ENCODE measurements around the gene CTNNA3.

Gene CTNNA3

DNA sequence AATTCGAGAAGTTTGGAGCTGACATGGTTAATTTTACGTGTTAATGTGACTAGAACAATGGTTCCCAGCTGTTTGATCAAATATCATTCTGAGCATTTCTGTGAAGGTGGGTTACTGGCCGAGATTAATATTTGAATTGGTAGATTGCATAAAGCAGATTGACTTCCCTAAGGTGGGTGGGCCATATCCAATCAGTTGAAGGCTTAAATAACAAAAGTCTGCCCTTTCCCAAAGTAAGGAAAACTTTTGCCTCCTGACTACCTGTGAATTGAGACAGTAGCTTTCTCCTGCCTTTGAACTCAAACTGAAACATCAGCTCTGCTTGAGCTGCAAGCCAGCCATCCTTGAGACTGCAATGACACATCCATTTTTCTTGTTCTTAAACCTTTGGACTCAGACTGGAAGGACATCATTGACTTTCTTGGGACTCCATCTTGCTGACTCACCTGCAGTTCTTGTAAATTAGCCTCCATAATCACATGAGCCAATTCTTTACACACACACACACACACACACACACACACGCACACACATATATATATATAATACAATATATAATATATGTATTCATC lies 833.2 kb downstream of the CTNNA3 start:
- DNase-seq (ENCODE audit: low read depth) = no peak

DNA sequence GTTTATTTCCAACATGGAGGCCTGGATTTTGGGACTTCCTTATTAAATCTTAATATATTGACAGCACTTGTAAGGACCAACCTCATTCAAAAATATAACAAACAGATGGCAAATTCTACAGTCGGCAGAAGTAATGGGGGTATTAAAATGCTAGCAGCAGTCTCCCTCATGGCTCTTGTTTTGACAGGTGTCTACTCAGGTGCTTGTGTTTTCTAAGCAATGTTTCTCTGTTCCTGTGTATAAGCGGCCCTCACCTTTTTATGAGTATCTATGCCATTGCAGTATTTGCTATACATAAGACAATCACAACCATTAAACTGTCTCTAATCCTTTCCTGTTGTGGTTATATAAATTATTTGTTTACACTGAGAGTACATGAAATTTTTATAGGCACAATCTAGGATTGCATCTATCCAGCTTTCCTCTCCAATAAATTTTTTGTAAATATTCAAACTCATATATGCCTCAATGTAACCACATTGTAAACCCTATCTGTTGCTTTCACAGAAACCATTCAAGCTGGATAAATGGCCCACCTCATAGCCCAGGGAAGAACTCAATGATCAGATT lies 835.5 kb downstream of the CTNNA3 start:
- DNase-seq (ENCODE audit: low read depth) = no peak

DNA sequence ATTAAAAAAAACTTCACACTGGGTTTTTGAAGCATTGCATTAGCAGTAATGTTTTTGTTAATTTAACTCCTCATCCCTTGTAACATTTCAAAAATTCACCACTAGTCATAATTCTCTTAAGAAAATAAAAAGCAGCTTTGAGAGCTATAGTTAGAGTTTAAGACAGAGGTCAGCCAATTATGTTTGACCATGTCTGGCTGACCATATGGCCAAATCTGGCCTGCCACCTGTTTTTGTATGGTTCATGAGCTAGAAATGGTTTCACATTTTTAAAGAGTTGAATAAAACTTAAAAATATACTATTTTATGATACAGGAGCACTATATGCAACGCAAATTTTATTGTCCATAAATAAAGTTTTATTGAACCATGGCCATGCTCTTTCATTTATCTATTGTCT lies 843.2 kb downstream of the CTNNA3 start:
- no peak for DNase-seq (ENCODE audit: low read depth)

GRCh38 chr10:66848856-66849255 lies 847.1 kb downstream of the CTNNA3 start:
- DNase-seq (ENCODE audit: low read depth) = no peak

DNA sequence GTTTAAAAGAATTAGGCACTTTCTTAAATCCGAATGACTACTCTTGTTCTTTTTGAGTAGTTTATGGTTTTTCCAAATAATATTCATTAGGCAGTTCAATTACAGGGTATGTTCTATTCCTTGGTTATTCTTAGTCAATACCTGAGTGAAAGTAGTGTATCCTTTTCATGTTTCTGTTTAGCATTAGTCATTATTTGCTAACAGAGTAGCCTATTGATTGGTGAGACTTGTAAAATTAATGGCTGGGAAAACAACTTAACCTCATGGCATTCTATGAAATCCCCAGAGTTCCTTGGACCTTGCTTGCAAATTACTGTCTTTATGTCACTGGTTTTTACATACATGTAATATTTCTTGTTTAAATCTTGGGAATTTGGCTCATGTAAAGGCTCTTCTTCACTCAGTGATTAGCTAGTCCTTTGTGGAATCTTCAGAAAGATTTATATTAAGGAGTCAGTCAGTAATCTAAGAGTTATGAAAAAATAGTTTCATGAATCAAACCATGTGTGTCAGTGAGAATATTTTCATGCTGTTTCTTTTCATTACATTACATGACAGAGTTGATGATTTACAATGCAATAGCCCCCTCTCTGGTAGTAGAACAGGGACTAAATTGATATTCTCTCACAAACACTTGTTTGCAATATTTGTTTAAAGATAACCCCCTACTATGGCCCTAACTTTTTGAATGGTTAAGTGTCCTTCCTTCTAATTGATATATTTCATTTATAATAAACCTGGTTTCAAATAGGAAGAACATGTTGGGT lies 851.6 kb downstream of the CTNNA3 start:
- DNase-seq (ENCODE audit: low read depth) = peak; percentile 27

GRCh38 chr10:66843396-66843795 lies 852.6 kb downstream of the CTNNA3 start:
- DNase-seq (ENCODE audit: low read depth) = no peak

GRCh38 chr10:66842867-66843266 lies 853.1 kb downstream of the CTNNA3 start:
- DNase-seq (ENCODE audit: low read depth) = no peak

GRCh38 chr10:66842371-66842770 lies 853.6 kb downstream of the CTNNA3 start:
- DNase-seq (ENCODE audit: low read depth) = no peak

GRCh38 chr10:66838656-66839055 lies 857.3 kb downstream of the CTNNA3 start:
- DNase-seq (ENCODE audit: low read depth) = peak; percentile 35

DNA sequence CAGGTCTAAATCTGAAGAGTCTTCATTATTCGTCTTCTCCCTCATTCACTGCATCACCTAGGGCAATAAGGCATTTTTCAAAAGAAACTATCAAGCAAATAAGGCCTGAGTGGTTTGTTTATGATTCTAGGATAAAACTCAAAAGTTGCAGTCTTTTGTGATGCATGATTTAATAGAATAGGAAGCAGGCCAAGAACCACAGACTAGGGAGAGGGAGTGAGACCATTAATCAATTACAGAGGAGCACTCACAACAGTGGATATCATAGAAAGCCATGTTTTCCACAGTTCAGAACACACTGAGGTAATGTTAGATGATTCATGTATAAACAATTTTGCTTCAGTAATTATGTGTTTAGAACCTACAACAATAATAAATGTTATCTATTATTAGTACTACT lies 858.0 kb downstream of the CTNNA3 start:
- DNase-seq (ENCODE audit: low read depth) = peak; percentile 79

- DNase-seq (ENCODE audit: low read depth) = peak; percentile 70
Measured at GRCh38 chr10:66837335-66837734, 858.7 kb downstream of the CTNNA3 start.

GRCh38 chr10:66836771-66837170 lies 859.2 kb downstream of the CTNNA3 start:
- no peak for DNase-seq (ENCODE audit: low read depth)

GRCh38 chr10:66836057-66836456 lies 859.9 kb downstream of the CTNNA3 start:
- peak; percentile 86 for DNase-seq (ENCODE audit: low read depth)

- DNase-seq (ENCODE audit: low read depth) = no peak
Measured at GRCh38 chr10:66835400-66835799, 860.6 kb downstream of the CTNNA3 start.

DNA sequence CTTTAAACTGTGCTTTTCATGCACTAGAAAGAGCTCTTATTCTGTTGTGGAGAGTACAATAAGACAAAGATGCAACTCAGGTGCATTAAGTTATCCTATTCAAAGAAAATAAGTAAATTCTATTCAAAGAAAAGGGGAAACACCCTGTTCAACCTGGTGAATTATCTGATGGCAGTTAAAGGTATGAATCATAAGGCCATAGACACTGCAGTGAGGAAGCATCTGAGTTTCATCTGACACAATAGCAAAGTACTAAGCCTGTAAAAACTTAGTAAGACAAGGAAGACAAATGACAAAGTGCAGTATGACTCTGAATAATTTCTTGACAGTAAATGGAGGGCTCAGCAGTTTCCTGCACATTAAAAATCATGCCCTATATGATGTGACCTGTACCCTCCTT lies 861.2 kb downstream of the CTNNA3 start:
- no peak for DNase-seq (ENCODE audit: low read depth)

GRCh38 chr10:66833861-66834260 lies 862.1 kb downstream of the CTNNA3 start:
- DNase-seq (ENCODE audit: low read depth) = no peak

GRCh38 chr10:66832781-66833422 lies 863.1 kb downstream of the CTNNA3 start:
- no peak for DNase-seq (ENCODE audit: low read depth)

- no peak for DNase-seq (ENCODE audit: low read depth)
Measured at GRCh38 chr10:66828957-66829356, 867.0 kb downstream of the CTNNA3 start.

DNA sequence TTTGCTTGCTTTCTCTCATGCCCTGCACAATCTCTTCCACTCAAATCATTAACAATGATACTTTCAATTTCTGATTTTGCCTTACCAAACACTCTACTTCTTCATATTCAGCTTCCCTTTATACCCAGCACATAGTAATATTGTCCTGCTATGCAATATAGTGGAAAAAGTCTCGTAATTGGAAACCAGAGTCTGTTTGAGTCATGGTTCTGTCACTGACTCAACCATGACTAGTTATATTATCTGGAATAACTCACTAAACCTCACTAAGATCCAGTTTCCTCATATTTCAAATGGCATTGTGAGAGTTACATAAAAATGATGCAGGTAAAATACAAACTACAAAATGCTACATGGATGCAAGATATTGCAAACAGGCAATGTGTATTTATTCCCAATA lies 868.6 kb downstream of the CTNNA3 start:
- DNase-seq (ENCODE audit: low read depth) = peak; percentile 84

DNA sequence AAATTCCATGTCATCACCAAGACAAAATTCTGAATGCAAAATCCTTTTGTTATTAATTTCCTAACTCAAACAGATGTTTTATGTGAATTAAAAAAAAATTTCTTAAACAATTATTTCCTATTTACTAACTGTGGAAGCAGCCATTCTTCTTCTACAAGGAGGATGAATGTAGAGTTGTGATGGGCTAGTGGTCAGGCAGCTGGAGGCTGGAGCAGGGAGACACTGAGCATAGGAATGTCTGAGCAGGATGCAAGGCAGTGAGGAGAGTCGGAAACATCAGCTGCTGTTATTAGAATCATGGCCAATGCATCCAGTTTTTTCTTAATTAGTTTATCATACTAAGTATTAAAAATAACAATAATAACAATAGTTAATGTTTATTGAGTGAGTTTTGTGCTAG lies 872.7 kb downstream of the CTNNA3 start:
- DNase-seq (ENCODE audit: low read depth) = no peak

DNA sequence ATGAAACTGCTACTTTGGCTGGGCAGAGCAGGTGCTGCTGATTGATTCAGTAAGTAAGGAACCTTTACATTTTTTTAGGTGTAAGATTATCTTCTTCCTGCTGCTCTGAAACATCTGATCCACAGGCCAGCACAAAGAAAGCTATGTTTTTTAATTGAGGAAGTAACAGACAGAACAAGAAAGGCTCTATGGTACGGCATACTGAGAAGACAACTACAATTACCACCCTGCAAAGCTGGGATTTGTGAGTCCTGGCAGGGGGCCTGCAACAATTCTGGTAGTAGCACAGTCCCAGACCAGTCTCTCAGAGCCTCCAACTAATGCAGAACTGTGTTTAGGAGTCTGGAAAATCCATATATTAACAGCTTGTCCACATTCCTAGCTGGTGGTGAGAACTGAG lies 873.2 kb downstream of the CTNNA3 start:
- DNase-seq (ENCODE audit: low read depth) = no peak

GRCh38 chr10:66819691-66820090 lies 876.3 kb downstream of the CTNNA3 start:
- DNase-seq (ENCODE audit: low read depth) = no peak

DNA sequence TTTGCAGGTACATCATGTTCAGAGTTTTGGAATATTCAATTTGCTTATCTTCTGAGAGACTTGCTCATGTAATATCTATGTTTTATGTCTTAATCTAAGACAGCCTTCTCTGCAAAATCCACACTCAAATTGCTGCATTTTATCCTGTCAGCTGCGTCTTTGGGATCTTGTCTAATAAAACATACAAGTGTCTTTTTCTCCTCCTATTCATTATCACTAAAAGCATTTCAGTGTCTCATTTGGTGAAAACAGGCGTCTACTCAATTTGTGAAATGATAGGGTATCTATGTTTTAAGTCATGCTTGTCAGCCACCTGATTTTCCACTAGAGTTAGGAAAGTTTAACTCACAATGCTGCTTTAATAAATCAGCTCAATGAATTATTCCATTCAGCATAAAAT lies 882.9 kb downstream of the CTNNA3 start:
- DNase-seq (ENCODE audit: low read depth) = no peak

Measured in iris pigment epithelial cell (primary cell).